ENCODE measurements around the gene PDILT. TPM values are rescaled to one million over a fixed set of nuclear protein-coding genes. Genes with fewer than 3 reads are reported as not detected.

The PDILT gene, protein sequence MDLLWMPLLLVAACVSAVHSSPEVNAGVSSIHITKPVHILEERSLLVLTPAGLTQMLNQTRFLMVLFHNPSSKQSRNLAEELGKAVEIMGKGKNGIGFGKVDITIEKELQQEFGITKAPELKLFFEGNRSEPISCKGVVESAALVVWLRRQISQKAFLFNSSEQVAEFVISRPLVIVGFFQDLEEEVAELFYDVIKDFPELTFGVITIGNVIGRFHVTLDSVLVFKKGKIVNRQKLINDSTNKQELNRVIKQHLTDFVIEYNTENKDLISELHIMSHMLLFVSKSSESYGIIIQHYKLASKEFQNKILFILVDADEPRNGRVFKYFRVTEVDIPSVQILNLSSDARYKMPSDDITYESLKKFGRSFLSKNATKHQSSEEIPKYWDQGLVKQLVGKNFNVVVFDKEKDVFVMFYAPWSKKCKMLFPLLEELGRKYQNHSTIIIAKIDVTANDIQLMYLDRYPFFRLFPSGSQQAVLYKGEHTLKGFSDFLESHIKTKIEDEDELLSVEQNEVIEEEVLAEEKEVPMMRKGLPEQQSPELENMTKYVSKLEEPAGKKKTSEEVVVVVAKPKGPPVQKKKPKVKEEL
- not detected in 5 replicates for total RNA-seq (2022; extraction: Qiagen RNA extraction)

DNA sequence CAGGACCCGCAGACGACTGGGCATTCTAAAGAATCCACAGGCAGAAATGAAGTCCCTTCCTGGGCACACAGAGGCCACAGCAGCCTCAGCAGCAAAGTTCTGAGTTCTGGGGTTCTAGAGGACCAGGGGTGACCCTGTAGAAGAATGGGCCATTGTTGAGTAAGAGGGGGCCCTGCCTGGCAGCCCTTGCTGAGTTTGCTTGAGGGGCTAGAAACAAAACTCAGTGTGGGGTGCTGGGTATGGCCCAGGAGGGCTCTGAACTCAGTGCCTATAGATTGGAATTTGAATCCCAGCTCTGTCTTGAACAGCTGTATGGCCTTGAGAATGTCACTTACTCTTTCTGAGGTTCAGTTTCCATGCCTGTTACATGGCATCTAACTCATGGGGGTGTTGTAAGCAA, at the start of gene PDILT:
Gene PDILT (minus strand): TSS at position 101 of the 400 bp plus-strand sequence. CDS start 5,437 bp downstream, outside the sequence.

GRCh38 chr16:20451364-20451763, 46.8 kb upstream of the PDILT start, which contains the start of gene ACSM2A:
TSS of gene ACSM2A (plus strand) at chr16:20451521. CDS start at chr16:20460115, 8,594 bp downstream.

DNA sequence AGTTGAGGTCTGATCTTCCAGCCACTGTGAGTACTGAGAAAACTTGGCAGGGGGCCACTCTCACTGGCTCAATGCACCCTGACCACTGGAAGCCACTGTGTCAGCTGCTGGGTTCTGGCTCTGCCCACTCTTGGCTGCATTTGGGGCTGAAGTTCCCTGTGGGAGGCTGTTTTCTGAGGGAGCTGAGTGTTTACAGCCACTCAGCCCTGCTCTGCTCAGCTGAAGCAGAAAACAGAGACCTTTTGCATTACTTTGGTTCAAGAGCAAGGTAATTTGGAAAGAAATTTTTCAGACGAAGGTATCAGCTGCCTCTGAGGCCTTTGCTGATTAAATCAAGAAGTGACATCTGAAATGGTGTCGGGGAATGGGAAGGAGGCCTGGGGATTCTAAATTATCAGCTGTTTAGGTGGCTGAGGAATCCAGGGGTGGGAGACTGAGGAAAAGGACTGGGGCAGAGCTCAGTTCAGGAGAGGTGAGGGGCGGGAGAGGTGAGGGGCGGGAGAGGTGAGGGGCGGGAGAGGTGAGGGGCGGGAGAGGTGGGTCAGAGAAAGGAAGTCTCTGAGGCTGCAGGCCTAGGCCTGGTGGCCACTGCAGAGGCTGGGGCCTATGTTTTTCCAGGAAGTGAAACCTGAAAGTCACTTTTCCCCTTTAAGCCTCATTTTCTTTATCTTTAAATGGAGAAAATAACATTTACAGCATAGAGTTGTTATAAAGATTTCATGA, 5.0 kb upstream of the PDILT start, which contains the start of gene ACSM5:
Gene ACSM5 (plus strand): TSS at position 137 of the 723 bp plus-strand sequence. CDS start 1,951 bp downstream, outside the sequence.

DNA sequence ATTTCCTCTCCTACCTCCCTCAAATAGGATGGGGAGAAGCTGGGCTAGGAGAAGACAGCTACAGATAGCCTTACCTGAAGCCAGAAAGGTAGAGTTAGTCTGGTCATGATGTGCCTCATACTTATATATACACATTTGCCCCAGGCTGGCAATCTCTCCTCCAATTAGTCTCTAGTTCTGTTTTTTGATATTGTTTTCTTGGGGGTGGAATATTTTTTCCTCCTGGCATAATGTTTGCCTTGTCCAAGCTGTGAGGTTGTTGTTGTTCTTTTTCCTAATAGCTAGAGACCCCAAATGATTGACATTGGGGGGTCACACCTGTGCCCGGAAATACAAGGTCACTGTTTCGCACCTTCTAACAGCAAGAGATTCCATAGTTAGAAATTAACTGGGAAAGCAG, 51.9 kb downstream of the PDILT start, which contains the start of gene UMOD:
Gene UMOD (minus strand): TSS at position 101 of the 400 bp plus-strand sequence. CDS start 1,978 bp downstream, outside the sequence.

GRCh38 chr16:20327444-20328041, 77.0 kb downstream of the PDILT start, which contains the start of gene GP2:
TSS of gene GP2 (minus strand) at chr16:20327513. CDS start at chr16:20326431, 1,082 bp downstream.

Other genes with a start within 250 kb of the PDILT start
- gene GP2, start 77.2 kb downstream of the PDILT start, total RNA-seq (2022; extraction: Qiagen RNA extraction) = not detected in 5 replicates
- not detected in 5 replicates for gene UMOD, start 52.0 kb downstream of the PDILT start, total RNA-seq (2022; extraction: Qiagen RNA extraction)
- 0.03 TPM in 1 of 5 replicates, not detected in the others for gene ACSM5, start 4.8 kb upstream of the PDILT start, total RNA-seq (2022; extraction: Qiagen RNA extraction)
- not detected in 5 replicates for gene ACSM2A, start 46.8 kb upstream of the PDILT start, total RNA-seq (2022; extraction: Qiagen RNA extraction)
- gene ACSM2B, start 171.6 kb upstream of the PDILT start, total RNA-seq (2022; extraction: Qiagen RNA extraction) = not detected in 5 replicates

Measured in A549 treated with CORT108297 at 1 μM for 4 hours (cell line).